NCI-H1694 (cell line): ENCODE data around the gene OR5H15.
"Not testable (repeated sequence)": the region's sequence is repeated elsewhere in the genome, so short reads cannot be mapped to it uniquely, and the experiment has no call there.

Source experiments
- DNase-seq: peaks from one replicate; lab custom pipeline; 2025; lab: John Stamatoyannopoulos, UW

OR5H15 gene

DNA sequence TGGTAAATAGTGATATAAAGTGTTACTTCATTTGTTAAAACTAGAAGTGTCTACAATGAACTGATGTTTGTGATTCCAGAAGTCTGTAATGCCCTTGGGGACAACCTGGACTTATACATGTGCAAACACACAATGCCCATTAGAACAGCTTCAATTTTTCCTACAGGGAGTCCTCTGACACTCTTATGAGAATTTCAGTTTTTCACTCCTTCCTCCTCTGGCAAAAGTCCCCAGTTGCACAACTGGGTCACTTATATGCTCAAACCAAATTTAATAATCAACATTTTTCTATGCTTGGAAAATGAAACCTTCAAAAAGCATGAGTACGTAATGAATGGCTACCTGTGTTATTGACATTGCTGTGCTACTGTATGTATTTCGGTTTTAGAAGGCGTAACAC lies at the start of gene OR5H15:
TSS of gene OR5H15 (plus strand) at position 301 of the 400 bp plus-strand sequence. CDS start 2,004 bp downstream, outside the sequence.
- no peak for DNase-seq

DNA sequence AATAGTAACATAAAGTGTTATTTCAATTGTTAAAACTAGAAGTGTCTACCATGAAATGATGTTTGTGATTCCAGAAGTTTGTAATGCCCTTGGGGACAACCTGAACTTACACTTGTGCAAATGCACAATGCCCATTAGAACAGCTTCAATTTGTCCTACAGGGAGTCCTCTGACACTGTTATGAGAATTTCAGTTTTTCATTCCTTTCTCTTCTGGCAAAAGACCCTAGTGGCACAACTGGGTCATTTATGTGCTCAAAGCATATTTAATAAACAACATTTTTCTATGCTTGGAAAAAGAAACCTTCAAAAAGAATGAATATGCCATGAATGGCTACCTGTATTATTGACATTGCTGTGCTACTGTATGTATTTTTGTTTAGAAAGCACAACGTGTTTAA lies 36.1 kb upstream of the OR5H15 start, which contains the start of gene OR5H1:
TSS of gene OR5H1 (plus strand) at position 301 of the 400 bp plus-strand sequence. CDS start 1,977 bp downstream, outside the sequence.
- DNase-seq: no peak

DNA sequence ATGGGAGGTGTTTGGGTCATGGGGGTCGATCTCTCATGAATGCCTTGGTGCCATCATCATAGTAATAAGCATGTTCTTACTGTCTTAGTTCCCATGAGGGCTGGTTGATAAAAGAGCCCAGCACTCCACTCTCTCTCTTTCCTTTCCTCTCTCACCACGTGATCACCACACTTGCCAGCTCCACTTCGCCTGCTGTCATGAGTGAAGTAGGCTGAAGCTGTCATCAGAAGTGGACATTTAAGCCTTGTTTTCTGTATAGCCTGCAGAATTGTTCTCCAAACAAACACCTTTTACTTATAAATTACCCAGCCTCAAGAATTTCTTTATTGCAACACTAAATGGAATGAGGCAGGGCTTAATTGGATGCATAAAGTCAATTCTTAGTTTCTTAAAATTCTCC lies 29.9 kb upstream of the OR5H15 start:
- DNase-seq: no peak

GRCh38 chr3:98137826-98138557 lies 28.5 kb upstream of the OR5H15 start:
- not testable (repeated sequence) for DNase-seq

GRCh38 chr3:98140531-98140930 lies 26.0 kb upstream of the OR5H15 start:
- no peak for DNase-seq

DNA sequence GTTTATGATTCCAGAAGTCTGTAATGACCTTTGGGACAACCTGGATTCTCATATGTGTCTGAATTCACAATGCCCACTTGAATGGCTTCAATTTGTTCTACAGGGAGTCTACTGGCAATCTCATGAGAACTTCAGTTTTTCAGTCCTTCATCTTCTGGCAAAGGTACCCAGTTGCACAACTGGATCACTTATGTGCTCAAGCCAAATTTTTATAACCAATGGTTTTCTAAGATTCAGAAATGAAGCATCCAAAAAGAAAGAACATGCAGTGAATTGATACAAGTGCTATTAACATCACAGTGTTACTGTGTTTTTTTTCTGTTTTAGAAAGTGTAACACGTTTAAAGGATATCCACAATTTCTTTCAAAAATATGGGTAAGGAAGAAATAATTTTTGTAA lies 19.3 kb upstream of the OR5H15 start, which contains the start of gene OR5H14:
TSS of gene OR5H14 (plus strand) at position 301 of the 400 bp plus-strand sequence. CDS start 1,907 bp downstream, outside the sequence.
- no peak for DNase-seq

GRCh38 chr3:98148751-98149150 lies 17.7 kb upstream of the OR5H15 start:
- no peak for DNase-seq

DNA sequence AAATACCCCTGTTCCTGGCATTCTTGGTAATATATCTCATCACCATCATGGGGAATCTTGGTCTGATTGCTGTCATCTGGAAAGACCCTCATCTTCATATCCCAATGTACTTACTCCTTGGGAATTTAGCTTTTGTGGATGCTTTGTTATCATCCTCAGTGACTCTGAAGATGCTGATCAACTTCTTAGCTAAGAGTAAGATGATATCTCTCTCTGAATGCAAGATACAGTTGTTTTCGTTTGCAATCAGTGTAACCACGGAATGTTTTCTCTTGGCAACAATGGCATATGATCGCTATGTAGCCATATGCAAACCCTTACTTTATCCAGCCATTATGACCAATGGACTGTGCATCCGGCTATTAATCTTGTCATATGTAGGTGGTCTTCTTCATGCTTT lies 17.0 kb upstream of the OR5H15 start:
- not testable (repeated sequence) for DNase-seq

- no peak for DNase-seq
Measured at GRCh38 chr3:98151241-98151640, 15.3 kb upstream of the OR5H15 start.

GRCh38 chr3:98171071-98171470 lies 4.6 kb downstream of the OR5H15 start:
- no peak for DNase-seq

DNA sequence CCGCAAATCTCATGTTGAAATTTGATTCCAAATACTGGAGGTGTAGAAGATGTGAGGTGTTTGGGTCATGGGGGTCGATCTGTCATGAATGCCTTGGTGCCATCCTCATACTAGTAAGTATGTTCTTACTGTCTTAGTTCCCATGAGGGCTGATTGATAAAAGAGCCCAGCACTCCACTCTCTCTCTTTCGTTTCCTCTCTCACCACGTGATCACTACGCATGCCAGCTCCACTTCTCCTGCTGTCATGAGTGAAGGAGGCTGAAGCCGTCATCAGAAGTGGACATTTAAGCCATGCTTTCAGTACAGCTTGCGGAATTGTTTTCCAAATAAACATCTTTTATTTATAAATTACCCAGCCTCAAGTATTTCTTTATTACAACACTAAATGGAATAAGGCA lies 6.1 kb downstream of the OR5H15 start:
- no peak for DNase-seq

DNA sequence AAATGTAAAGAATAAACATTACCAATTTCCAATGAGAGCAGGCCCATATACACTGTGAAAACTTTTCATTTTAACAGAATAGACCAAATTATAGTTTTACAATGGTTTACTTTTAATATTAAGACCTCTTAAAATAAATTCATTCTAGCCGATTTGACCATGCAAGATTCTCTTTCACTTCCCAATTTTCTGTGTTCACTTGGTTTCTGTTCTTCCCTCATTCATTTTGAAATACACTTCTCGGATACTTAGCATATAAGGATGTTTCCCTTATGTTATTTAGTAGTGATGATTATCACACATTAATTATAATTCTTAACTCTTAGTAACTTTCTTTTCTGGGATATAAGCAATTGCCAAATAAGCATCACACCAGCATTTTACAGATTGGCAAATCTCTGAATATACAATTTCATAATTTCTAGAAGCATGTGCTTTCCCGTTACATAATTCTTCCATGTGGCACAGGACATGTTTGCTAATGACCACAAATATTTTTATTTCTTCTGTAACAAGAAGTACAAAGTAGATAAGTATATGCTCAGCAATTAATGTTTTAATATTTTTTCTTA lies 13.9 kb downstream of the OR5H15 start:
- no peak for DNase-seq

- no peak for DNase-seq
Measured at GRCh38 chr3:98182196-98182595, 15.7 kb downstream of the OR5H15 start.

DNA sequence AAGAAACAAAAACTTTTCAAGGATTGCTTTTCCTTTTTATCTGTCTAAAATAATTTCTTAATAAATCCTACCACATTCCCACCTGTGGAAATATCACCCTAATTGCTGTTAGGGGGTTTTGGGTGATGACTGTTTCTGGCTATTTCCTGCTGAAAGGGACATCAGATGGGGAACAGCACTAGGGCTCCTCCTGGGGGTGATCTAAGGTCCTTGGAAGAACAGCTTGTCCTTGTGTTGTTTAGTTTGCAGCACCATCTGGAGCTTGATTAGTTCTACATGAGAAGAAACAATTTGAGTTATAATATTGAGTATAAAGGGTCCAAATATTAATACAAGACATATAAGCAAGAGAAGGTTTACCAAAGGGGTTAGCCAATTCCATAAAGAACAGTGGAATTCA lies 18.7 kb downstream of the OR5H15 start:
- DNase-seq: no peak

GRCh38 chr3:98188545-98188944 lies 22.0 kb downstream of the OR5H15 start:
- no peak for DNase-seq

DNA sequence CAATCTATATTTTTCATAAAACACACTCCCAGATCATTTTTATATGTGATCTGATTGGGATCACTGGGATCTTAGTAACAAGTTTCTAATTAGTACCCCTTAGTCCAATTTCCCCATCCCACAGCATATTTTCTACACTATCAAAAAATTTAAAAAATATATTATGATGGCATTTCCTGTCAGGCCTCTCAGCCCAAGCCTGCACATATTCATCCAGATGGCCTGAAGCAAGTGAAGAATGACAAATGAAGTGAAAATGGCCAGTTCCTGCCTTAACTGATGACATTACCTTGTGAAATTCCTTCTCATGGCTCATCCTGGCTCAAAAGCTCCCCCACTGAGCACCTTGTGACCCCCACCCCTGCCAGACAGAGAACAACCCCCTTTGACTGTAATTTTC lies 24.4 kb downstream of the OR5H15 start:
- not testable (repeated sequence) for DNase-seq

GRCh38 chr3:98196293-98196692 lies 29.8 kb downstream of the OR5H15 start:
- DNase-seq: not testable (repeated sequence)

DNA sequence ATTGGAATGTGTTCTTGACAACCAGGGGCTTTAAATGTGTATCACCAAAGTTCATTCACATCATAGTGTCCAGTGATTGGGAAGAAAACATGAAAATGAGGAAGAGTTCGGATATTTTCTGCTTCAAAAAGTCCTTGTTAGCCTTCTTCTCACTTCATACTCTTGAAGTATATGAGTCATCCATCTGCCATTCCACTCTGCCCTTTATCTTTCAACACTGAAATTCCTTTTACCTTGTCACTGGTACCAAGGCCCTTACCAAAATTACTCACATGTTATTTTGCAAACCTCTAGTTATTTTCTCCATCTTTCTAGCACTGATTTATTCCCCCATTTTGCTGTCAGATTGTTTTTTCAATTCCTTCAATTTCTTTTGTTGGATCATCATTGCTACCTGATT lies 32.5 kb downstream of the OR5H15 start:
- no peak for DNase-seq

GRCh38 chr3:98209244-98209643 lies 42.7 kb downstream of the OR5H15 start:
- no peak for DNase-seq

- no peak for DNase-seq
Measured at GRCh38 chr3:98213276-98213675, 46.8 kb downstream of the OR5H15 start.

GRCh38 chr3:98215051-98215450 lies 48.6 kb downstream of the OR5H15 start:
- DNase-seq: no peak
